ENCODE data around the gene OR2AJ1. TPM values are rescaled to one million over a fixed set of nuclear protein-coding genes. Genes with fewer than 3 reads are reported as not detected.
"Not testable (repeated sequence)": the region's sequence is repeated elsewhere in the genome, so short reads cannot be mapped to it uniquely, and the experiment has no call there.

Gene OR2AJ1
- total RNA-seq, result not detected

- no peak for FAIRE-seq
- no peak for DNase-seq (ENCODE audit: low spot score in 2 of 2)
Measured at GRCh38 chr1:247924868-247925267, at the start of gene OR2AJ1. Gene OR2AJ1 (plus strand): TSS chr1:247924889. CDS start chr1:247933769, 8,880 bp downstream.

- FAIRE-seq, result no peak
- no peak for DNase-seq (ENCODE audit: low spot score in 2 of 2)
Measured at GRCh38 chr1:247883346-247883745, 41.3 kb upstream of the OR2AJ1 start.

GRCh38 chr1:247884797-247885413 lies 39.8 kb upstream of the OR2AJ1 start:
- no peak for FAIRE-seq
- no peak for DNase-seq (ENCODE audit: low spot score in 2 of 2)

- no peak for FAIRE-seq
- no peak for DNase-seq (ENCODE audit: low spot score in 2 of 2)
Measured at GRCh38 chr1:247895163-247895637, 29.5 kb upstream of the OR2AJ1 start, which contains the start of gene OR2W3. Gene OR2W3 (plus strand): TSS chr1:247895587. CDS start chr1:247895587, 0 bp downstream.

GRCh38 chr1:247895976-247896375 lies 28.7 kb upstream of the OR2AJ1 start:
- FAIRE-seq, result no peak
- DNase-seq (ENCODE audit: low spot score in 2 of 2), result no peak

- FAIRE-seq (no peak), DNase-seq (ENCODE audit: low spot score in 2 of 2) (no peak)
Measured at GRCh38 chr1:247904122-247904521, 20.6 kb upstream of the OR2AJ1 start.

- no peak for FAIRE-seq
Measured at GRCh38 chr1:247905181-247905580, 19.5 kb upstream of the OR2AJ1 start.

GRCh38 chr1:247905910-247906503 lies 18.7 kb upstream of the OR2AJ1 start:
- no peak for DNase-seq (ENCODE audit: low spot score in 2 of 2)
- FAIRE-seq, result no peak

More at GRCh38 chr1:247905181-247905580, 19.5 kb upstream of the OR2AJ1 start:
- DNase-seq (ENCODE audit: low spot score in 2 of 2), result no peak

- DNase-seq (ENCODE audit: low spot score in 2 of 2), result no peak
- no peak for FAIRE-seq
Measured at GRCh38 chr1:247906504-247907047, 18.1 kb upstream of the OR2AJ1 start.

- no peak for FAIRE-seq
- DNase-seq (ENCODE audit: low spot score in 2 of 2), result no peak
Measured at GRCh38 chr1:247908766-247909165, 15.9 kb upstream of the OR2AJ1 start.

- FAIRE-seq, result no peak
- no peak for DNase-seq (ENCODE audit: low spot score in 2 of 2)
Measured at GRCh38 chr1:247913786-247914185, 10.9 kb upstream of the OR2AJ1 start.

GRCh38 chr1:247914941-247915662 lies 9.6 kb upstream of the OR2AJ1 start:
- FAIRE-seq (no peak), DNase-seq (ENCODE audit: low spot score in 2 of 2) (no peak)

GRCh38 chr1:247919952-247920351 lies 4.7 kb upstream of the OR2AJ1 start, which contains the start of gene OR2T8:
Gene OR2T8 (plus strand): TSS chr1:247920252. CDS start chr1:247921018, 766 bp downstream.
- DNase-seq (ENCODE audit: low spot score in 2 of 2) (no peak), FAIRE-seq (no peak)

GRCh38 chr1:247923941-247924340 lies 748 bp upstream of the OR2AJ1 start:
- DNase-seq (ENCODE audit: low spot score in 2 of 2) (no peak), FAIRE-seq (no peak)

GRCh38 chr1:247933989-247934388 lies 9.3 kb downstream of the OR2AJ1 start:
- FAIRE-seq, result no peak

GRCh38 chr1:247935781-247936180 lies 11.1 kb downstream of the OR2AJ1 start:
- DNase-seq (ENCODE audit: low spot score in 2 of 2) (no peak), FAIRE-seq (no peak)

More at GRCh38 chr1:247933989-247934388, 9.3 kb downstream of the OR2AJ1 start:
- no peak for DNase-seq (ENCODE audit: low spot score in 2 of 2)

GRCh38 chr1:247936415-247936814 lies 11.7 kb downstream of the OR2AJ1 start:
- FAIRE-seq (no peak), DNase-seq (ENCODE audit: low spot score in 2 of 2) (no peak)

GRCh38 chr1:247936965-247937734 lies 12.5 kb downstream of the OR2AJ1 start:
- not testable (repeated sequence) for FAIRE-seq
- DNase-seq (ENCODE audit: low spot score in 2 of 2), result peak in 1 of 2 donors; percentile 27

GRCh38 chr1:247942624-247943023 lies 17.9 kb downstream of the OR2AJ1 start:
- DNase-seq (ENCODE audit: low spot score in 2 of 2), result no peak
- FAIRE-seq, result no peak

GRCh38 chr1:247948558-247948957 lies 23.9 kb downstream of the OR2AJ1 start, which contains the start of gene OR2L8:
Gene OR2L8 (plus strand): TSS chr1:247948858. CDS start chr1:247948858, 0 bp downstream.
- no peak for FAIRE-seq
- DNase-seq (ENCODE audit: low spot score in 2 of 2), result no peak

All from frontal cortex (tissue), 4 donors.